GM19240 (cell line): ENCODE measurements around the gene RASSF6.
"Not testable (repeated sequence)": the region's sequence is repeated elsewhere in the genome, so short reads cannot be mapped to it uniquely, and the experiment has no call there.

ENCODE experiments used
- DNase-seq: peaks from one replicate; pipeline ENCODE4 v3.0.0; 2011; ENCODE audit warnings: low spot score; ENCODE audit not compliant: insufficient read length

The RASSF6 gene

DNA sequence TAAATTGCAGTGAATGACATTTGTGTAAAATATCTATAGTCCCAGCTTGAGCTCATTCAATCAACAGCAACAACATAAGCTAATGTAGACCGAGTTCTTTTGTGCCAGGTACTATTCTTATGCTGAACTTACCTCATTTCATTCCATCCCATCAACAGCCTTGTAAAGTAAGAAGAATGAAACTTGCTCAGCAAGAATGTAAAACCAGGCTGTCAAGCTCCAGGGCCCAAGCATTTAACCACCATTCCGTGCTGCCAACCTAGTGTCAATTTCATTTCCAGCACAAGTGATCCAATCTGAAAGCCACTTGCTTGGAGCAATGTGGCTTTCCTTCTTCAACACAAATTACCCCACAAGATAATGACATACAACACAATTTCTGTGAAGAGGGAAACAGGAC is 36.6 kb downstream of the RASSF6 start:
- DNase-seq, result no peak

DNA sequence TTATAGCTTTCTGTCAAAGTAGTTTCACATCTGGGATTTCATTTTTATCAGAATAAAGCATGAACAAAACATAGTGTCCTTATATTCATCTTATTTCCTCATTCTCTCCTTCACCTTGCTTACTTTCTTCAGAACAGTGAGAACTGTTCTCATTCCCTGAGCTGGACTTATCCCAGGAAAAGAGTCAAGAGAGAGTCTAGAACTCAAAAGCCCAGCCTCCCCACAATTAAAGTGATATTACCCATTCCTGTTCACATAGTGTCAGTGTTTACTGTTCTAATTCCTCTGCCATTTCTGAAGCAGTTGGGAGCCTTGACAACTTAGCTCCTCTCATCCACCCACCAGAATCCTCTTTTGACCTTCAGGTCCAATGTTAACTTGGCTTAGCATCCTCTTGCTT is 42.9 kb downstream of the RASSF6 start:
- DNase-seq, result no peak

DNA sequence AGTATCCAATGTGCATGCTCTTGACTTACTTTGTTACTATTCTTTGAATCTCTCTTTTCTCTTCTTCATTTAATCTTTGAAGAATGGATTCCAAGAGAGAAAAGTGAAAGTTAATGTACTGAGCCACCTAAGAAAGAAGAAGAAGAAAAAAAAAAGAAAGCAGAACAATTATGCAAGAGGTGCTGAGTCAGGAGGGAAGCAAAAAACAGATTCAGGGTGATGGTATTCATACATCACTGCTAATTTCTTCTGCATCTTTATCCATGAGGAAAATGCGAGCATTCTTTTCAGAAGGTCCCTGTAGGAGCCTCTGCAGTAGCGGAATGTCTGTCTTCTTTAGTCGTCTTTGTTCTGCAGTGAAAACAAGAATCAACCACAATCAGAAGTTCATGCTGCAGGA is 43.9 kb downstream of the RASSF6 start:
- DNase-seq, result no peak

DNA sequence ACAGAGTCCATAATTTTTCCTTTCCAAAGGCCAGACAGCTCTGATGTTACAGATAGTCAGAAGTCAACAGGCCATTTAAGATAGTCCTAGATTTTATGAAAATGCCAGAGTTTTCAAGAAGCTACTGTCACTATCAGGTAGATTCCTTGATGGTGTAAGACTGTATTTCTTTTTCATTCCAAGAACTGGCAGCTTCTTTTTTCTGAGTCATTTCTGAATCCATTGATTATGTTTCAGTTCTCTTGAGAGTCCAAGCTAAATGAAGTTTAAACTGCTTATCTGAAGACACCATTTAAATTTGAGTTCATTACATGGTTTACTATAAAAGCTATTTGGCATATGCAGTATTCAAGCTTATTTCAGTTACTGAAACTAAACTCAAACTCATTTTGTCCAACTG is 44.6 kb downstream of the RASSF6 start:
- DNase-seq, result no peak

DNA sequence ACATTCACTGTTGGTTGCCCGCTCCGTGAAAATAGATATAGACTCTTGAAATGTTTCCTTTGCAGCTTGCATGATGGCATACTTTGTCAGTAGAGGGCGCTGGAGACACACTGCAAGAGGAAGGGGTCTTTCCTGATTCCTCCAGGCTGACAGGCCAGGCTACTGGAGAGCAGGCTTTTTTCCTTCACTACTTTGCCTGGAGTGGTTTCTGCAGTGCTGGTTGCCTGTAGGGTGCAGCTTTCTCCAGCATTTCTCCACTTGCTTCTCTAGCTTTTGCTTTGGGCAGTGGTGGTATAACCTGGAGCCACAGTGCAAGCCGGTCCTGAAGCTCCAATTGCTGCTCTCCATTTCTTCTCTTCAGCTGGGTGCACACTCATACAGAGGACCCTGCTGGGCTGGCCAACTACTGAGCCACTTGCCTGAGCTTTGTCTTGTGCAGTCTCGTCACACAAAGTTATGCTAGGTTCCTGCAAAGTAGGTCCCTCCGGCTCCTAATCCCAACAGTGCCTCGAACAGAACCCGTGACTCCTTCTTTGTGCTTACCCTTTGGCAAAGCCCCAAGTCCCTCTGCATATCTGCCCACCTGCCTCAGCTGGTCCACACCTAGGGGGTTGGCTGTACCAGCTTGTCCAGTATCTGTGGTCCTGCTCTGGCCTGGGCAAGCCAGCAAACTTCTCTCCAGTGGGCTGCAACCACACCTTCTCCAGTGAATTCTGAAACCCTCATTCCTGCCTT is 46.3 kb downstream of the RASSF6 start:
- no peak for DNase-seq

DNA sequence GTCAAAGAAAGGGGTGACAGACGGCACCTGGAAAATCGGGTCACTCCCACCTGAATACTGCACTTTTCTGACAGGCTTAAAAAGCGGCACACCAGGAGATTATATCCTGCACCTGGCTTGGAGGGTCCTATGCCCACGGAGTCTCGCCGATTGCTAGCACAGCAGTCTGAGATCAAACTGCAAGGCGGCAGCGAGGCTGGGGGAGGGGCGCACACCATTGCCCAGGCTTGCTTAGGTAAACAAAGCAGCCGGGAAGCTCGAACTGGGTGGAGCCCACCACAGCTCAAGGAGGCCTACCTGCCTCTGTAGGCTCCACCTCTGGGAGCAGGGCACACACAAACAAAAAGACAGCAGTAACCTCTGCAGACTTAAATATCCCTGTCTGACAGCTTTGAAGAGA is 69.4 kb downstream of the RASSF6 start:
- not testable (repeated sequence) for DNase-seq

DNA sequence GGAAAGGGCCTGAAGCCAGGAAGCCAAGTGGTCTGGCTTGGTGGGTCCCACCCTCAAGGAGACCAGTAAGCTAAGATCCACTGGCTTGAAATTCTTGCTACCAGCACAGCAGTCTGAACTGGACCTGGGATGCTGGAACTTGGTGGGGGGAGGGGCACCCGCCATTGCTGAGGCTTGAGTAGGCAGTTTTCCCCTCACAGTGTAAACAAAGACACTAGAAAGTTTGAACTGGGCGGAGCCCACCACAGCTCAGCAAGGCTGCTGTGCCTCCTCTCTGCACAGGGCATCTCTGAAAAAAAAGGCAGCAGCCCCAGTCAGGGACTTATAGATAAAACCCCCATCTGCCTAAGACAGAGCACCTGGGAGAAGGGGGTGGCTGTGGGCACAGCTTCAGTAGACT is 75.6 kb downstream of the RASSF6 start:
- DNase-seq, result no peak

DNA sequence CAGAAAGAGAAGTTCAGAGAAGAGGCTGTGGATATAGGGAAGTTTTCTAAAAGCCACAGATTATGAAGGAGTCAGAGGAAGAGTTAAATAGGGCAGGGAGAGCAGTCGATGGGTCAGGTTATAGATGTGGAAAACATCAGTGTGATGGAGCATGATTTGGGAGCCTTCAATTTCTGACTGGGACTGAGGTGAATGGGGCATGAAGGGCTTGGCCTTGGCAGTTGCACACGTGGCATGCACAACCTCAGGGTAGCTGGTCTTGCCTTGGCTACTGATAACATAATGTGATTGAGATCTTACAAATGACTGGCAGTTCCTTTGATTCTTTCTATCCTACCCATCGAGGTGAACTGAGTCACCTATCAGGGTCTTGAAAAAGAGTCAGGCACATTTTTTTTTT is 79.0 kb downstream of the RASSF6 start:
- DNase-seq, result no peak

DNA sequence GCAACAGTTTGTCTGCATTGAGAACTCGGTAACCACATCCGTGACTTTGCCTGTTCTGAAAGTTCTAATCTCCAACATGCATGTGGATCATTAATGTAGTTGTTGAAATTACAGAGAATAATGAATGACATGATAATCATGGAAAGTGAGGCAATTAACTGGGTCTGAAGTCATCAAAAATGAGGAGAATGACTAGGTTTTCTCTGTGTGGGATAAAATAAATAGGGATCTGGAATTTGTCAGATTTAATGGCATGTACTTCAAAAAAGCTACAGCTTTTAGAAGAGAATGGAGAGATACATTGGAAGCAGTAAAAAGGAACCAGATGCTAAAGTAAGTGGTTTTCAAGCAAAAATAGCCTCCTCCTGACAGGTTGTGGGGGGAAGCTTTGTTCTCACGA is 79.4 kb downstream of the RASSF6 start:
- no peak for DNase-seq

DNA sequence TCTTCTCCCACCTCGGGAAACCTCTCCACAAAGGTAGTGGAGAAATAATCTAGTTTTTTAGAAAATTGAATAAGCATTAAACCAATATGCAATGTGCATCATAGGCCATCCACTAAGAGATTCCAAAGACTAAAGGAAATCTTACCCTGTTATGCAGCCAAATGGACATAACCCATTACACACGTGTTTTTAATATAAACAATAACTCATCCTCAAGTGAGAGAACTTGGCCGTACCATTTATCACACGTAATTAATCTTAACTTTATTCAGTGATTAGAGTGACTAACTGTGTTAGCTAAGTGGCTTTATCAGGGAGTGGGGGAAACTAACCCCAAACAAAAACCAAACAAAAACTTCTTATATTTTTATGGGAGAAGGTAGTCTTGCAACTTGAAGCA is 80.8 kb downstream of the RASSF6 start:
- no peak for DNase-seq

DNA sequence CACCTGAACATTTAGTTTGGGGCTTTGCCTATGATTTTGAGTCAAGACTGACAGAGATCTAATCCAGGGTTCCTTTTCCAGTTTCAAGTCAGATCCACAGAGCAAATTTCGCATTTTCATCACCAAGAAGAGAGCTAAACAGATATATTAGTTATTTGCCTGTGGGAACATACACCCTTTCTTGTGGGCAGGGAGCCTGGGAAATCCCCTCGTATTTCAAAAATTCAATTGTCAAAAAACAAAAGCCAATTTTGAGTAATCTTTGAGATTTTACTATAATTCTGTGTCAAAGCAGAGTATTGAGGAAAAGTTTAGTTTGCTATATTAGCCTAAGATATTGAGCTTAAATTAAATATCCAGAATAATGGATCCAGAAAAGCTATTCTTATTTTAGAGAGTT is 82.1 kb downstream of the RASSF6 start:
- no peak for DNase-seq

DNA sequence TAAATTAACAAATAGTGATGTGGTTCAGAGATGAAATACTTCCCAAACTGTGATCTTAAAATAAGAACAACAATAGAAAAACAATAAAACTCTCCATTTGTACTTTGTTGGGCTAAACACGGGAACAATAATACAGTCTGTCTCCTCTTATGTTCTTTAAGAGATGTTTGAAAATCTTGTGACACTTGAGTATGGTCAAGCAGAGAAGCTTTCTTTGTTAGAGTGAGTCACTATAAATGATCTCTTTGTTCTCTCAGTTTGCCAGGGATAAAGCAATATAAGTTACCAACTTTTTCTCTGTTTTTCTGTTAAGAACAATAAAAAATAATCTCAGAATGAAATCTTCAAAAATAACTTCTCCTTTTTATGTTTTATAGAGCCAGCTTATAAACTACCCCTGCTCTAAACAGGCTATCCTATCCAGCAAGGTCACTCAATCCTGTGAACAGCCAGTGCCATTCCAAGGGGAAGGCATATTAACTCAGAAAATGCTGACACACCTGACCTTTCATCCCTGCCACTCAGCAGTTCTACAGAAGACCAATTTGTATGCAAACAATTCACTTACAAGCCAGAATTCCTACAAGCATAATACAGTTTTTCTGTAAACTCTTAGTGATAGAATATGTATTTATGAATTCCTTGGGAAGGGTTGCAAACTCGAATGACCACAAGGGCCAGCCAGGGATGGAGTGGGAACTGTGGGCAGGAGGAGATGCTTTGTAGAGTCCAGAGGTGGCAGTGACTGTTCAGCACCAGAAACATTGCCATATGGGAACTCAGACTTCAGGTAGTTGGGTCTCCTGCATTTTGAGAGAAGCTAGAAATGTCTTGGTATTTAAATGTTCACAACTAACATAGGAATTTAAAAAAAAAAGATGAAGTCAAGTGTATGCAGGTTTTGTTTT is 86.5 kb downstream of the RASSF6 start:
- DNase-seq, result no peak

DNA sequence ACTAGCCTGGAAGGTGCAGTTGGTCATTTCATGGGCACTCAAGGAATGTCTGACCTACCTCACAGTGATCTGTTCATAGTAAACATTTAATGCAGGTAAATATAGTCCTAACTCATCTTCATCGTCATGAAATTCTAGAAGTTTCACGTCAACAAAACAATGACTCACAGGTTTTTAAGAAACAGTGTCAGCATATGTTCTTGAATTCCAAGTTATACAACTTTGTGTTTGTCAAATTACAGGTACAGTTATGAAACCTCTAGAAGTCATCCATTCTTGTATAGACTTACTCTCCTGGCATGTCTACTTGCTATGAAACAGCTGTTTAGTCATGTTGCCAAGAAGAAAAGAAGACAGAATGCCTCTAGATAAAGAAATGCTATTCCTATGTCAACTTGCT is 92.1 kb downstream of the RASSF6 start:
- DNase-seq, result no peak

DNA sequence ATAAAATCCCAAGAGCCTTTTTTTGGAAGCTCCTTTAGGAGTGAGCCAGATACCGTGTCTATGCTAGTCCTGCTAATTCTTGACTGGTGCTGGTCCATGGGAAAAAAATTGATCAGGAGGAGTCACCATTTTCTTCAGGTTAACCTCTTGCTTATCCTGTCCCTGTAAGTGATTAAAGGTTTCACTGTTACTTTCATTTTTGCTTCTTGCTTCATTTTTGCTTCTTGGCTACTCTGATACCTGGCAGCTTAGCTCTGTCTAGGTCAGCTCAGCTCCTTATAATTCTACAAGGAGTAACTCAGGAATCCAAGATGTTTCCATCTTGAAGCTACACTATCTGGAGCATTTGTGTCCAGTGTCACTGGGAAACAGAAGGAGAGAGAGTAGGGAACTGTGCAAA is 93.0 kb downstream of the RASSF6 start:
- DNase-seq, result no peak

DNA sequence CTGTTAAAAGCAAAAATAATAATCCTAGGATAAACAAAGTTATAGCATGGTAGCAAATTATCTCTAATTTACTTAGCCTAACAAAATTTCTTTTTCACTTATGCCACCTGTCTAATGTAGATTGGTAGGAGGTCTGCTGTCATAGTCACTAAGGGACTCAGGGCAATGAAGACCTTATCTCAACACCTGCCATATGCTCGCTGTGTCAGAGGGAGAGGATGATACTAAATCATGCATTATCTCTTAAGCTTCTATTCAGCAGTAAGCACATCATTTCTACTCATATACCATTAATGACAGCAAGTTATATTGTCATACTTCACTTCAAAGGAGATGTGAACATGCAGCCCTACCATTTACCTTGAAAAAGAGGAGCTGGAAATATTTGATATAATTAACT is 94.6 kb downstream of the RASSF6 start:
- no peak for DNase-seq

DNA sequence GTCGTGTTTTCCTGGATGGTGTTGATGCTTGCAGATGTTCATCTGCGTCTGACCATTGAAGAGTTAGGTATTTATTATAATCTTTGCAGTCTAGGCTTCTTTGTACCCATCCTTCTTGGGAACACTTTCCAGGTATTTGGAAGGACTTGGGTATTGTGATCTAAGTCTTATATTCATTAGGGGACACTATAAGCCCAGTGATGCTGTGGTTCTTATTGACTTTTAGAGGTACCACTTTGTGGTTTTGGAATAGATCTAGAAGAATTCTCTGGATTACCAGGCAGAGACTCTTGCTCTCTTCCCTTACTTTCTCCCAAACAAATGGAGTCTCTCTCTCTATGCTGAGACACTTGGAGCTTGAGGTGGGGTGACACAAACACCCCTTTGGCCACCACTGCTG is 97.1 kb downstream of the RASSF6 start:
- no peak for DNase-seq
